Nephron progenitor cell (in vitro differentiated cells): ENCODE results near the gene CACNG3.

Experiments used
- DNase-seq: peaks from one replicate; pipeline ENCODE4 v3.0.0; 2021
- H3K27ac Mint-ChIP-seq: 2 replicates; pipeline ENCODE4 v1.8.0; 2021; ENCODE audit warnings: mild to moderate bottlenecking, moderate library complexity, mixed read lengths
- H3K27me3 Mint-ChIP-seq: 2 replicates; pipeline ENCODE4 v1.8.0; 2021; ENCODE audit warnings: mild to moderate bottlenecking, low read depth, mixed read lengths; ENCODE audit not compliant: poor library complexity
- H3K36me3 Mint-ChIP-seq: 2 replicates; pipeline ENCODE4 v1.8.0; 2021; ENCODE audit warnings: low read depth, mixed read lengths
- H3K4me1 Mint-ChIP-seq: 2 replicates; pipeline ENCODE4 v1.8.0; 2021; ENCODE audit warnings: mixed read lengths
- H3K4me3 Mint-ChIP-seq: 2 replicates; pipeline ENCODE4 v1.8.0; 2021; ENCODE audit warnings: mild to moderate bottlenecking, moderate library complexity, mixed read lengths
- H3K9me3 Mint-ChIP-seq: 2 replicates; pipeline ENCODE4 v1.8.0; 2021; ENCODE audit warnings: mild to moderate bottlenecking, moderate library complexity, mixed read lengths
- TF ChIP-seq, protein P1 (sequence below): fragments of 200-600 bp; sonication (generic); IDR thresholded peaks from 2 replicates; pipeline ENCODE4 v1.5.0; 2021; ENCODE audit warnings: antibody characterized with exemption

Gene CACNG3

DNA sequence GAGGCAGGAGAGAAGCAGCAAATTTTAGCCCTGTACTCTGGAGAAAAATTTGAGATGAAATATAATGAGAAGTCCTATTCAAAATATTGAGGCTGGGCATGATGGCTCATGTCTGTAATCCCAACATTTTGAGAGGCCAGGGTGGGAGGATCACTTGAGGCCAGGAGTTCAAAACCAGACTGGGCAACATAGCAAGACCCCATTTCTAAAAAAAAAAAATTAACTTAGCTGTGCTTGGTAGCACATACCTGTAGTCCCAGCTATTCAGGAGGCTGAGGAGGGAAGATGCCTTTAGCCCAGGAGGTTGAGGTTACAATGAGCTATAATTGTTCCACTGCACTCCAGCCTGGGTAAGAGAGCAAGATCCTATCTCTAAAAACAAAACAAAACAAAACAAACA lies 103.4 kb downstream of the CACNG3 start:
- no peak overlapping the region for H3K27ac Mint-ChIP-seq
- H3K27me3 Mint-ChIP-seq = peaks cover 9% of the 10 kb centered on the region
- H3K4me1 Mint-ChIP-seq = no peaks in the 10 kb centered on the region
- no peak for DNase-seq
- H3K9me3 Mint-ChIP-seq = no peaks in the 10 kb centered on the region
- no peaks in the 10 kb centered on the region for H3K36me3 Mint-ChIP-seq
- H3K4me3 Mint-ChIP-seq = no peak overlapping the region
- TF ChIP-seq, protein P1, sequence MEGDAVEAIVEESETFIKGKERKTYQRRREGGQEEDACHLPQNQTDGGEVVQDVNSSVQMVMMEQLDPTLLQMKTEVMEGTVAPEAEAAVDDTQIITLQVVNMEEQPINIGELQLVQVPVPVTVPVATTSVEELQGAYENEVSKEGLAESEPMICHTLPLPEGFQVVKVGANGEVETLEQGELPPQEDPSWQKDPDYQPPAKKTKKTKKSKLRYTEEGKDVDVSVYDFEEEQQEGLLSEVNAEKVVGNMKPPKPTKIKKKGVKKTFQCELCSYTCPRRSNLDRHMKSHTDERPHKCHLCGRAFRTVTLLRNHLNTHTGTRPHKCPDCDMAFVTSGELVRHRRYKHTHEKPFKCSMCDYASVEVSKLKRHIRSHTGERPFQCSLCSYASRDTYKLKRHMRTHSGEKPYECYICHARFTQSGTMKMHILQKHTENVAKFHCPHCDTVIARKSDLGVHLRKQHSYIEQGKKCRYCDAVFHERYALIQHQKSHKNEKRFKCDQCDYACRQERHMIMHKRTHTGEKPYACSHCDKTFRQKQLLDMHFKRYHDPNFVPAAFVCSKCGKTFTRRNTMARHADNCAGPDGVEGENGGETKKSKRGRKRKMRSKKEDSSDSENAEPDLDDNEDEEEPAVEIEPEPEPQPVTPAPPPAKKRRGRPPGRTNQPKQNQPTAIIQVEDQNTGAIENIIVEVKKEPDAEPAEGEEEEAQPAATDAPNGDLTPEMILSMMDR = no peak

DNA sequence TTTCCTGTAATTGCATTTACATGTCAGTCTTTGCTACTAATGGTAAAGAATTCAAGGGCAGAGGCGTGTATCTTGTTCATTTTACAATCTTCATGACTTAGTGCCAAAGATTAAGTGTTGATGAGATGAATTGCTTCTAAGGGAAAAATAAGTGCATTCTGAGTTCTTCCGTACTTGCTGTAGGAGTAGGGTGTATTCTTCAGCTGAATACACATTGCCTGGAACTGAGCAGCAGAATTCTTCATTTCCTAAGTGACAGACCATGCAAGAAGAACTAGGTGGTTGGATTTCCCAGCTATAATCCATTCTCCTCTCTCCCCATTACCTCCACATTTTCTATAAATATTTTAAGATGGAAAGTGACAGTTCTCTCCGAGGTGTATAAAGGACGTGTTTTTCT lies 104.8 kb downstream of the CACNG3 start:
- Mint-ChIP-seq H3K36me3 (no peaks in the 10 kb centered on the region), H3K4me3 (no peak overlapping the region), H3K27me3 (peaks cover 3% of the 10 kb centered on the region), H3K9me3 (no peaks in the 10 kb centered on the region), H3K4me1 (no peaks in the 10 kb centered on the region), H3K27ac (no peak overlapping the region)
- no peak for DNase-seq
- TF ChIP-seq, protein P1 = no peak

DNA sequence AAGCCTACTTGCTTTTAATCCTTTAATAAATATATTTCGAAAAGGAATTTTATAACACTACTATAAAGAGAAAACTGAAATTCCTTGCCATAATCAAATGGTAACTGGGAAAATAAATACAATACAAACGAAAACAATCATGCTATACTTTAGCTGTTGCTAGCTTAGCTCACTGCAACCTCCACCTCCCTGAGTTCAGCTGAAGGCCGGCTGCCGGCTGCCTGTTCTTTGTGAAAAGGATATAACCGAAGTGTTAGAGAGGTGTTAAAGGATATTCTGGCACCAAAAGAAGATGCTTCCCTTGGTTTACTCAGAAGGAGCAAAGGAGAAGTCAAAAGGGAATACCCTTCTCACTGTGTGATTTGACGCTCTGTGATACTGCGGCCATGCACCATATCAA lies 108.5 kb downstream of the CACNG3 start:
- Mint-ChIP-seq H3K4me1 (peaks cover 8% of the 10 kb centered on the region), H3K9me3 (no peaks in the 10 kb centered on the region), H3K36me3 (no peaks in the 10 kb centered on the region), H3K27me3 (no peaks in the 10 kb centered on the region), H3K27ac (no peak overlapping the region), H3K4me3 (no peak overlapping the region)
- DNase-seq = no peak
- TF ChIP-seq, protein P1 = no peak

DNA sequence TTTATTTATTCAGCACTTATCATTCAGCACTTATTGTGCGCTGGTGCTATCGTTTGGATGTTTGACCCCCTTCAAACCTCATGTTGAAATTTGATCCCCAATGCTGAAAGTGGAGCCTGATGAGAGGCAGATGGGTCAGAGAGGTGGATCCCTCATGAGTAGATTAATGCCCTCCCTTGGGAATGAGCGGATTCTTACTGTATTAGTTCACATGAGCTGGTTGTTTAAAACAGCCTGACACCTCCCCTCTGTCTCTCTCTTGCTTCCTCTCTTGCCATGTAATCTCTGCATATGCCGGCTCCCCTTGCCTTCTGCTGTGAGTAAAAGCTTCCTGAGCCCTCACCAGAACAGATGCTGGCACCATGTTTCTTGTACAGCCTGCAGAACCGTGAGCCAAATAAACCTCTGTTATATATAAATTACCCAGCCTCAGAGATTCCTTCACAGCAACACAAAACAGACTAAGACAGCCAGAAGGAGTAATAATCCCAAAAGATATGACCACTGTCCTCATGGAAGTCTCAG lies 111.1 kb downstream of the CACNG3 start:
- H3K4me3 Mint-ChIP-seq = no peak overlapping the region
- TF ChIP-seq, protein P1 = no peak
- no peaks in the 10 kb centered on the region for H3K36me3 Mint-ChIP-seq
- peaks cover 4% of the 10 kb centered on the region for H3K9me3 Mint-ChIP-seq
- H3K4me1 Mint-ChIP-seq = peaks cover 8% of the 10 kb centered on the region
- peak; percentile 10 for DNase-seq
- no peaks in the 10 kb centered on the region for H3K27me3 Mint-ChIP-seq
- peak overlapping the region; percentile 83 for H3K27ac Mint-ChIP-seq

DNA sequence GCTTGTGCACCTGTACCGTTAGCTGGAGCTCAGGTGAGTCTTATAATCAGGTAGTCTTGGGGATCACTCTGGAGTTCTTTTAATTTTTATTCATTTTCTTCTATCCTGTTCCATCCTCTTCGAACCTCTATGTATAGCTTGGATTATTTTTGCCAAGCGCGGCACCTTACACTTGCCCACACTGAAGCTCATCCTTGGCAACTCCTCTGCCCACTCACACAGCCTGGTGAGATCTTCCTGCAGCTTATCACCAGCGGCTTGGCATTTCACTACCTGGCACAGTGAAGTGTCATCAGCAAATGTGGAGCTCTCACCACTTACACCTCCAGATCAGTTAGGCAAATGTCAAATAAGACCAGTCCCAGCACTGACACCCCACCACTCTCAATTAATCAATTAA lies 116.7 kb downstream of the CACNG3 start:
- H3K27ac Mint-ChIP-seq = no peak overlapping the region
- H3K36me3 Mint-ChIP-seq = no peaks in the 10 kb centered on the region
- TF ChIP-seq, protein P1 = no peak
- no peaks in the 10 kb centered on the region for H3K27me3 Mint-ChIP-seq
- H3K4me3 Mint-ChIP-seq = no peak overlapping the region
- H3K4me1 Mint-ChIP-seq = peaks cover 7% of the 10 kb centered on the region
- peaks cover 18% of the 10 kb centered on the region for H3K9me3 Mint-ChIP-seq
- DNase-seq = no peak

DNA sequence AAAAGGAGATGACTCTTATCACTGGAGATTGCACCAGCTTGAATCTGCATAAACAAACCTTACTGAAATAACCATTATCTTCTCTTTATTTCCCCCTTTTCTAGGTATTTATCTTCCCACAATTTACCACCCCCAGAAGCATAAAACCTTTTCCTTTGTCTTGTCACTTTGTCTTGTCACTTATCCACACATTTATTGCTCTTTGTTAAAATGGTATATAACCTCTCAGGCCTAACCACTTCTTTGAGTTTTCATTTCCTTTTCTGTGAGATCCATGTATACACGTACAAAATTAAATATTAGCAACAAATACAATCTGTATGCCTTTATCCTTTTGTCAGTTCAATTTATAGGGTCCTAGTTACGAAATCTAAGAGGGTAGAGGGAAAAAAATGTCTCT lies 122.9 kb downstream of the CACNG3 start:
- peaks cover 66% of the 10 kb centered on the region for H3K9me3 Mint-ChIP-seq
- TF ChIP-seq, protein P1 = no peak
- H3K27ac Mint-ChIP-seq = no peak overlapping the region
- peaks cover 7% of the 10 kb centered on the region for H3K27me3 Mint-ChIP-seq
- H3K4me3 Mint-ChIP-seq = no peak overlapping the region
- no peak for DNase-seq
- peaks cover 35% of the 10 kb centered on the region for H3K4me1 Mint-ChIP-seq
- peaks cover 18% of the 10 kb centered on the region for H3K36me3 Mint-ChIP-seq
